HCT116 (cell line): Measurements from ENCODE around the gene KASH5. TPM values are rescaled to one million over a fixed set of nuclear protein-coding genes. Genes with fewer than 3 reads are reported as not detected.

ENCODE experiments used
- ATAC-seq: fragments of 200-7000 bp; cut with Tn5 transposase; 2 replicates; pipeline ENCODE4 v1.9.1; 2020; ENCODE audit warnings: mild to moderate bottlenecking, moderate library complexity
- BruUV-seq: library from RNA; stranded (reverse); fragments of 400-500 nt; replicated peaks from 2 replicates; lab custom pipeline; 2021; lab: Mats Ljungman, UMichigan
- CTCF ChIA-PET: fragments of 300-600 bp; sonication (Branson Sonifier 250); formaldehyde crosslinking; loops from one replicate; lab custom pipeline; 2021; ENCODE audit warnings: antibody characterized with exemption; lab: Charles Lee
- POLR2A ChIA-PET: fragments of 300-600, 350-600 bp; sonication (Branson Sonifier 250); formaldehyde crosslinking; loops from one replicate; lab custom pipeline; 2021; ENCODE audit warnings: antibody characterized with exemption; lab: Charles Lee
- RAD21 ChIA-PET, 2 experiments: fragments of 300-600 bp; sonication (Branson Sonifier 250); formaldehyde crosslinking; loops; one replicate each; lab custom pipeline; 2023; ENCODE audit warnings: low total read pairs in 2 of 2; ENCODE audit not compliant: uncharacterized antibody in 2 of 2, unreplicated experiment in 2 of 2, low non-redundant PET in 1 of 2; lab: Charles Lee
- DNase-seq: peaks from one replicate; pipeline ENCODE4 v3.0.0-alpha.2; 2010; ENCODE audit warnings: low read depth, low spot score
- H2AFZ ChIP-seq: fragments of 200-600 bp; shearing (Covaris generic), sonication (generic); 2 replicates; pipeline ENCODE4 v1.6.1; 2017; ENCODE audit warnings: low read depth, mixed run types, mixed read lengths, antibody characterized with exemption, low read length; ENCODE audit not compliant: poor library complexity, severe bottlenecking
- H3K27ac ChIP-seq: 2 replicates; pipeline ENCODE4 v1.5.1; 2012; ENCODE audit warnings: low read depth, low read length
- H3K27me3 ChIP-seq: fragments of 200-600 bp; sonication (generic); 2 replicates; pipeline ENCODE4 v1.6.1; 2016; ENCODE audit warnings: mixed run types, low read length, mixed read lengths; ENCODE audit not compliant: insufficient read depth
- H3K36me3 ChIP-seq, 2 experiments: fragments of 200-500 bp in 1 of 2; fragments of 200-600 bp in 1 of 2; sonication (Bioruptor generic) in 1 of 2; sonication (generic) in 1 of 2; 2 replicates each; pipeline versions ENCODE4 v1.5.1 to v1.6.1; 2014 to 2016; ENCODE audit warnings: low read length in 2 of 2, inconsistent platforms in 1 of 2, mixed read lengths in 1 of 2, mixed run types in 1 of 2; ENCODE audit not compliant: insufficient read depth in 2 of 2, control insufficient read depth in 1 of 2
- H3K4me1 ChIP-seq, 2 experiments: fragments of 200-600 bp in 1 of 2; sonication (generic) in 1 of 2; 2 replicates each; pipeline versions ENCODE4 v1.5.1 to v1.6.1; 2012 to 2017; ENCODE audit warnings: low read length in 2 of 2, inconsistent platforms in 1 of 2, mild to moderate bottlenecking in 1 of 2, mixed read lengths in 1 of 2, mixed run types in 1 of 2, moderate library complexity in 1 of 2; ENCODE audit not compliant: insufficient read depth in 2 of 2, control insufficient read depth in 1 of 2
- H3K4me2 ChIP-seq: fragments of 200-600 bp; sonication (generic); 2 replicates; pipeline ENCODE4 v1.6.1; 2017; ENCODE audit warnings: mixed run types, low read length, mixed read lengths
- H3K4me3 ChIP-seq, 2 experiments: fragments of 200-600 bp in 1 of 2; sonication (generic) in 1 of 2; replicated peaks in 1 of 2; 2 replicates each; pipeline ENCODE4 v1.5.1; 2011 to 2016; ENCODE audit warnings: low read length in 2 of 2, control low read depth in 1 of 2, low read depth in 1 of 2, mild to moderate bottlenecking in 1 of 2, mixed read lengths in 1 of 2, mixed run types in 1 of 2
- H3K79me2 ChIP-seq: fragments of 200-600 bp; sonication (generic); 2 replicates; pipeline ENCODE4 v1.6.1; 2017; ENCODE audit warnings: mild to moderate bottlenecking, mixed run types, low read length, moderate library complexity, mixed read lengths; ENCODE audit not compliant: insufficient read depth
- H3K9ac ChIP-seq: fragments of 200-600 bp; sonication (generic); 2 replicates; pipeline ENCODE4 v1.6.1; 2016; ENCODE audit warnings: low read length, mixed read lengths
- H3K9me2 ChIP-seq: fragments of 200-600 bp; sonication (generic), shearing (Covaris generic); 2 replicates; pipeline ENCODE4 v1.6.1; 2017; ENCODE audit warnings: mixed run types, mild to moderate bottlenecking, moderate library complexity; ENCODE audit not compliant: insufficient read depth
- H3K9me3 ChIP-seq, 2 experiments: fragments of 200-500 bp in 1 of 2; fragments of 200-600 bp in 1 of 2; sonication (Bioruptor generic) in 1 of 2; sonication (generic) in 1 of 2; 2 replicates each; pipeline ENCODE4 v1.6.1; 2014 to 2017; ENCODE audit warnings: low read length in 2 of 2, mixed read lengths in 2 of 2, inconsistent platforms in 1 of 2, low read depth in 1 of 2, mild to moderate bottlenecking in 1 of 2, mixed run types in 1 of 2, moderate library complexity in 1 of 2; ENCODE audit not compliant: control insufficient read depth in 1 of 2, insufficient read depth in 1 of 2
- H4K20me1 ChIP-seq: fragments of 200-600 bp; sonication (generic), shearing (Covaris generic); 2 replicates; pipeline ENCODE4 v1.6.1; 2017; ENCODE audit warnings: mixed run types, mild to moderate bottlenecking, moderate library complexity; ENCODE audit not compliant: insufficient read depth
- CBX3 ChIP-seq: IDR thresholded peaks from 2 replicates; pipeline ENCODE4 v1.6.1; 2012; ENCODE audit warnings: low read depth
- EZH2 ChIP-seq: fragments of 200-600 bp; sonication (generic); IDR thresholded peaks from 2 replicates; pipeline ENCODE4 v1.6.1; 2017; ENCODE audit warnings: antibody characterized with exemption, mixed run types
- MAX ChIP-seq: IDR thresholded peaks from 2 replicates; pipeline ENCODE4 v1.6.1; 2012
- SRF ChIP-seq: IDR thresholded peaks from 2 replicates; pipeline ENCODE4 v1.6.1; 2012; ENCODE audit warnings: low read depth
- YY1 ChIP-seq: IDR thresholded peaks from 2 replicates; pipeline ENCODE4 v1.6.1; 2011; ENCODE audit warnings: low read length, low read depth, moderate library complexity, mild to moderate bottlenecking; ENCODE audit not compliant: insufficient replicate concordance; ENCODE audit errors: extremely low read depth
- intact Hi-C: fragments of 100-400 bp; cut with micrococcal nuclease; formaldehyde crosslinking; loops from 2 replicates; pipeline ENCODE4 v1.10.0; 2022
- total RNA-seq: library from RNA; stranded (reverse); gene quantifications from one replicate; pipeline ENCODE4 v1.2.1, GENCODE V29; 2021; ENCODE audit not compliant: unreplicated experiment
- TF ChIP-seq, protein P1 (sequence below): IDR thresholded peaks from 2 replicates; pipeline ENCODE4 v1.6.1; 2012
- TF ChIP-seq, protein P2 (sequence below): IDR thresholded peaks from 2 replicates; pipeline ENCODE4 v1.6.1; 2011; ENCODE audit warnings: mild to moderate bottlenecking, low read length, moderate library complexity; ENCODE audit not compliant: insufficient replicate concordance; ENCODE audit errors: extremely low read depth
- TF ChIP-seq, protein P3 (sequence below), 3 experiments: fragments of 200-600 bp in 1 of 3; sonication (generic) in 1 of 3; IDR thresholded peaks in 2 of 3; conservative IDR thresholded peaks in 1 of 3; 2 replicates each; pipeline ENCODE4 v1.5.1; 2012 to 2017; ENCODE audit warnings: low read depth in 2 of 3, low read length in 2 of 3, antibody characterized with exemption in 1 of 3, borderline replicate concordance in 1 of 3, control low read depth in 1 of 3, mild to moderate bottlenecking in 1 of 3, mixed read lengths in 1 of 3, mixed run types in 1 of 3, moderate library complexity in 1 of 3; ENCODE audit not compliant: insufficient read depth in 1 of 3

KASH5 gene
- total RNA-seq, 1 experiment from 2014 or later, result not detected

DNA sequence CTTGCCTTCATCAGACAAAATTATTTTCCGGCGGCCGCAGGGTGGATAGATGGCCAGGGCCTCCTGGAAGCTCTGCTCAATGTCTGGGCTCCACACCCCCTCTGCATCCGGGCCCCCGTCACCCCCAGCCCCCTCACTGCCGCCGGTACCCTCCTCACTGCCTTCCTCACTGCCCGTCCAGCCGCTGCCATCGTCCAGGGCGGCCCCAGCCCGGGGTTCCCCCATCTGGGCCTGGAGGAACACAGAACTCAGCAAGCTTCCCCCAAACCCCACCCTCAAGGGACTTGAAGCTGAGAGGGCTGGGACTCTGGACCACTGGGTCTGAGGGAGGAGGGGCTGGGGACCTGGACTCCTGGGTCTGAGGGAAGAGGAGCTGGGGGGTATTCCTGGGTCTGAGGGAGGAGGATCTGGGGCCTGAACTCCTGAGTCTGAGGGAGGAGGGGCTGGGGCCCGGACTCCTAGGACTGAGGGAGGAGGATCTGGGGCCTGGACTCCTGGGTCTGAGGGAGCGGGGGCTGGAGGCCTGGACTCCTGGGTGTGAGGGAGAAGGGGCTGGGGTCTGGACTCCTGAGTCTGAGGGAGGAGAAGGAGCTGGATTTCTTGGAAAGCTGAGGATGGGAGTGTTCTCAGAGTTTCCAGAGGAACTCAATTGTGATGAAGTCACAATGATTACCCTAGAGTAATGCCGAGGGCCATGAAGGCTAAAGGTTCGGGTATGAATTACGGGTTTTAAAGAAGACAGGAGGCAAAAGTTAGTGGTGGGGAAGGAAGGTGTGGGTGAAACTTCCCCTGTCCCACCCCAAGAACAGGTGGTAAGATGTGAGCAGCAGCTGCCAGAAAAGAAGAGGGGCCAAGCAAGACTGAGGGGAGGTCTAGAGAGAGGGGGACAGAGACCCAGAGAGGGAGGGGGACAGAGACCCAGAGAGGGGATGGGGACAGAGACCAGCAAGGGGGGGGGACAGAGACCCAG, 27.9 kb upstream of the KASH5 start:
- TSS peak; percentile 25 for BruUV-seq
- Histone ChIP-seq H3K27ac (no peak overlapping the region; the same call in 1 of the 2 replicates), H3K36me3 (peaks cover 9 to 13% of the 10 kb centered on the region in 2 experiments), H3K27me3 (no peaks in the 10 kb centered on the region), H3K4me1 (peaks cover 10 to 36% of the 10 kb centered on the region in 2 experiments), H3K9ac (no peak overlapping the region), H4K20me1 (no peaks in the 10 kb centered on the region), H3K4me2 (no peak overlapping the region), H3K9me3 (no peaks in the 10 kb centered on the region), H2AFZ (no peak overlapping the region), H3K79me2 (peaks cover 4% of the 10 kb centered on the region; the same call in 1 of the 2 replicates), H3K4me3 (no peak overlapping the region), H3K9me2 (no peaks in the 10 kb centered on the region)
- no peak for ATAC-seq
- POLR2A ChIA-PET, result no interaction called here
- intact Hi-C loops, result no loop called here
- RAD21 ChIA-PET, result no interaction called here
- no peak for DNase-seq
- CTCF ChIA-PET, result no interaction called here
- TF ChIP-seq CBX3 (no peak), YY1 (no peak), MAX (no peak), SRF (no peak), EZH2 (no peak)
- TF ChIP-seq, protein P1, sequence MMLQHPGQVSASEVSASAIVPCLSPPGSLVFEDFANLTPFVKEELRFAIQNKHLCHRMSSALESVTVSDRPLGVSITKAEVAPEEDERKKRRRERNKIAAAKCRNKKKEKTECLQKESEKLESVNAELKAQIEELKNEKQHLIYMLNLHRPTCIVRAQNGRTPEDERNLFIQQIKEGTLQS, result no peak
- TF ChIP-seq, protein P2, sequence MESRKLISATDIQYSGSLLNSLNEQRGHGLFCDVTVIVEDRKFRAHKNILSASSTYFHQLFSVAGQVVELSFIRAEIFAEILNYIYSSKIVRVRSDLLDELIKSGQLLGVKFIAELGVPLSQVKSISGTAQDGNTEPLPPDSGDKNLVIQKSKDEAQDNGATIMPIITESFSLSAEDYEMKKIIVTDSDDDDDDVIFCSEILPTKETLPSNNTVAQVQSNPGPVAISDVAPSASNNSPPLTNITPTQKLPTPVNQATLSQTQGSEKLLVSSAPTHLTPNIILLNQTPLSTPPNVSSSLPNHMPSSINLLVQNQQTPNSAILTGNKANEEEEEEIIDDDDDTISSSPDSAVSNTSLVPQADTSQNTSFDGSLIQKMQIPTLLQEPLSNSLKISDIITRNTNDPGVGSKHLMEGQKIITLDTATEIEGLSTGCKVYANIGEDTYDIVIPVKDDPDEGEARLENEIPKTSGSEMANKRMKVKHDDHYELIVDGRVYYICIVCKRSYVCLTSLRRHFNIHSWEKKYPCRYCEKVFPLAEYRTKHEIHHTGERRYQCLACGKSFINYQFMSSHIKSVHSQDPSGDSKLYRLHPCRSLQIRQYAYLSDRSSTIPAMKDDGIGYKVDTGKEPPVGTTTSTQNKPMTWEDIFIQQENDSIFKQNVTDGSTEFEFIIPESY, result no peak
- TF ChIP-seq, protein P3, sequence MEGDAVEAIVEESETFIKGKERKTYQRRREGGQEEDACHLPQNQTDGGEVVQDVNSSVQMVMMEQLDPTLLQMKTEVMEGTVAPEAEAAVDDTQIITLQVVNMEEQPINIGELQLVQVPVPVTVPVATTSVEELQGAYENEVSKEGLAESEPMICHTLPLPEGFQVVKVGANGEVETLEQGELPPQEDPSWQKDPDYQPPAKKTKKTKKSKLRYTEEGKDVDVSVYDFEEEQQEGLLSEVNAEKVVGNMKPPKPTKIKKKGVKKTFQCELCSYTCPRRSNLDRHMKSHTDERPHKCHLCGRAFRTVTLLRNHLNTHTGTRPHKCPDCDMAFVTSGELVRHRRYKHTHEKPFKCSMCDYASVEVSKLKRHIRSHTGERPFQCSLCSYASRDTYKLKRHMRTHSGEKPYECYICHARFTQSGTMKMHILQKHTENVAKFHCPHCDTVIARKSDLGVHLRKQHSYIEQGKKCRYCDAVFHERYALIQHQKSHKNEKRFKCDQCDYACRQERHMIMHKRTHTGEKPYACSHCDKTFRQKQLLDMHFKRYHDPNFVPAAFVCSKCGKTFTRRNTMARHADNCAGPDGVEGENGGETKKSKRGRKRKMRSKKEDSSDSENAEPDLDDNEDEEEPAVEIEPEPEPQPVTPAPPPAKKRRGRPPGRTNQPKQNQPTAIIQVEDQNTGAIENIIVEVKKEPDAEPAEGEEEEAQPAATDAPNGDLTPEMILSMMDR (IDR thresholded peaks at IDR 0.05 in 2 of 3, conservative IDR thresholded peaks at IDR 0.05 in 1 of 3; ENCODE audit: borderline replicate concordance in 1 of 3, insufficient read depth in 1 of 3, low read depth in 2 of 3, low read length in 2 of 3), result no peak
